GM18511 (cell line): ENCODE measurements around the gene GYS1.

Experiments
- ATAC-seq: cut with Tn5 transposase; IDR thresholded peaks from one replicate; pipeline ENCODE4 v1.9.1; 2021; ENCODE audit warnings: mild to moderate bottlenecking, moderate library complexity; ENCODE audit not compliant: unreplicated experiment

GYS1 gene

DNA sequence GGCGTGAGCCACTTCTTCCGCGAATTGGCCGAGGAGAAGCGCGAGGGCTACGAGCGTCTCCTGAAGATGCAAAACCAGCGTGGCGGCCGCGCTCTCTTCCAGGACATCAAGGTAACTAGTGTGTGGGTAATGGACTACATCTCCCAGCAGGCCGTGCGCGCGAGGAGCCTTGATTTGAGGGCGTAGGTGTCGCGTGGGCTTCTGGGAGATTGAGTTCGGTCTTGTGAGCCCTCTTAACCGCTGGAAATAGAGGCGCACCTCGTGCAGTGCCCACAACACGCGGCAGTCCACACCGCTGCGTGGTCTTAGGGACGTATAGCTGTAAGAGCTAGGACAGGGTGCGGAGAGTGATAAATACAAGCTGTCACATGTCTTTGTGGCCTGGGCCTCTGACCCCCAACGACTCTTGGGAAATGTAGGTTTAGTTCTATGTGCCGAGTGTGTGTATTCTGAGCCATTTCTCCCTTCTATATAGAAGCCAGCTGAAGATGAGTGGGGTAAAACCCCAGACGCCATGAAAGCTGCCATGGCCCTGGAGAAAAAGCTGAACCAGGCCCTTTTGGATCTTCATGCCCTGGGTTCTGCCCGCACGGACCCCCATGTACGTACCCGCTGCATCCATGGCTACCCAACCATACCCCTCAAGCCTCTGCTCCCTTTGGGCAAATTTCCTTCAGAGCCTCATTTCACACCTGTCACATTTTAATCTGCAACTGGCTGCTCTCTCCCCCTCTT, 27.1 kb downstream of the GYS1 start:
- ATAC-seq, result peak; percentile 24

DNA sequence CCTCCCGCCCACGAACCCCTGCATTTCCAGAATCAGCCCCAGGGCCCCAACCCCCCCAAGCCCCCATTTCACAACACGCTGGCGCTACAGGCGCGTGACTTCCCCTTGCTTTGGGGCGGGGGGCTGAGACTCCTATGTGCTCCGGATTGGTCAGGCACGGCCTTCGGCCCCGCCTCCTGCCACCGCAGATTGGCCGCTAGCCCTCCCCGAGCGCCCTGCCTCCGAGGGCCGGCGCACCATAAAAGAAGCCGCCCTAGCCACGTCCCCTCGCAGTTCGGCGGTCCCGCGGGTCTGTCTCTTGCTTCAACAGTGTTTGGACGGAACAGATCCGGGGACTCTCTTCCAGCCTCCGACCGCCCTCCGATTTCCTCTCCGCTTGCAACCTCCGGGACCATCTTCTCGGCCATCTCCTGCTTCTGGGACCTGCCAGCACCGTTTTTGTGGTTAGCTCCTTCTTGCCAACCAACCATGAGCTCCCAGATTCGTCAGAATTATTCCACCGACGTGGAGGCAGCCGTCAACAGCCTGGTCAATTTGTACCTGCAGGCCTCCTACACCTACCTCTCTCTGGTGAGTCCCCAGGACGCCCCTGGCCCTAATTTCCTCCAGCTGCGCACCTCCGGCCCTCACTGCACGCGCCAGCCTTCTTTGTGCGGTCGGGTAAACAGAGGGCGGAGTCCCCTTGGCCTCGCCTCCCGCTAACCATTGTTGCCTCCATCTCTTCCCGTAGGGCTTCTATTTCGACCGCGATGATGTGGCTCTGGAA, 27.9 kb downstream of the GYS1 start, which contains the start of gene FTL:
FTL (plus strand) TSS at position 270 of the 766 bp plus-strand sequence; CDS start at position 469, 199 bp downstream.
- ATAC-seq, result peak; percentile 47

DNA sequence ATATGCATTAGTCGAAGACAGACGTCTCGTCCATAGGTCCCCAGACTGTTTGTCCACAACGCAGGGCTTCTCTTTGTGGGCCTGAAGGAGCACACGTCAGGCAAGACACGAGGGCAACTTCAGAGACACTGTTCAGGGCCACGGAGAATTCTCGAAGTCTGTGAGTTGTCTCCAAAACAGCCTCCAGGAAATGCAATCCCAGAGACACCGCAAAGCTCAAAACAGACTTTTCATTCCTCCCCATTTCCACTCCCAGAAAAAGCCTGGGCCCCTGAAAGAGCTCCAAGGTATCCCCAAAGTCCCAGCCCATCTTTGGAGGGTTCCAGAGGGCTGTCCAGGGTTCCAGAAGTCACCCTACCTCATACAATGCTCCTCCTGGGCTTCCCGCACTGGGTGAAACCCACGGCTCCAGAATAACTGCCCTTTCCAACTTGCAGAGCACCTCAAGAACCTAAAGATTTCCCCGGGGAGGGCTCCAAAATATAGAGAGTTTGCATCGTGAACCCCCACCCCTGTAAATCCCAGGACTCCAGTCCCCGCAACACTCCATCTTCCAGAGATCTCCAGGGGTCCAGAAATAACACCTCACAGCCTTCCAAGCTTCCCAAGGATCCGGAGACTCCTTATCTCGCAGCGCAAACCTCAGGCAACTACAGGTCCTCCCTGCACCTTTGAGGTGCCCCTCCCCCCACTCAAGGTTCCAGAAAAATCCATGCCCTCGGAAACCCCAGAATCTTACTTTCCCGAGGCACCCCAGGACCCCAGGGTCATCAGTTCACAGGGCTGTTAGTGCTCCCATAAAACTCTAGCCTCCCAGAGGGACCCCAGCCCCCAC, 28.7 kb downstream of the GYS1 start:
- ATAC-seq, result no peak

DNA sequence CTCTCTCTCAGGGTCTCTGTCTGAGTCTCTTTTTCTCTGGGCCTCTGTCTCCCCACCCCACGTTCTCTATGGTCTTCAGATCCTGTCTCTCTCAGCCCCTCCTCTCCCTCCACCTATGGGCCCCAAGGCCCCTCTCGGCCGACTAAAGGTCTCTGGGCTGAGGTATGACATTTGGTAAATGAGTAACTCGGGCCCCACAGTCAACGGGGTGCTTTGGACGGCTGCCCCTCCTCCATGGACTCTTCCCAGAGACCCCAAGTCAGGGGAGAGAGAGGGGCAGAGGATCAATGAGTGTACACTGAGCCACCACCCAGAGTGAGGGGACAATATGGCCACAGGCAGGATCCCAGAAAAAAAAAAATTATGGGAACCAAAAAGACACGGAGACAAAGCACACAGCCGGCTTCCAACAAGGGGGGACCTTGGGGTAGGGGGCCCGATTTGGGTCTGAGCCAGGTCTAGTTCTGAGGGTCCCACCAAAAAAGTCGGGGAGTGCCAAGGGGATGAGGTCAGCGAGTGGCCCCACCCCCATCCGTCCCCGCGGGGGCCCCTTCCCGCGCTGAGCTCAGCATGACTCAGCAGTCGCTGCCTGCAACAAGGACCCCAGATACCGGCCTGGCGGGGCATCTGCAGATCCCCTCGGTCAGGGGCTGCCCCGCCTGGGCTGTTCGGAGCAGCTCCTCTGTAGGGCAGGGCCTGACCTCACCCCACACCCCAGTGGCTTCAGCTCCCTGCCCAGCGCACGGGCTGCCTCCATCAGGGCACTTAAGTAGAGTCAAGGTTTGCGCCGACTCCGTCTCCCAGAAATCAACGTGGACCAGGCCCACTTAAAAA, 29.5 kb downstream of the GYS1 start:
- ATAC-seq, result peak; percentile 29

DNA sequence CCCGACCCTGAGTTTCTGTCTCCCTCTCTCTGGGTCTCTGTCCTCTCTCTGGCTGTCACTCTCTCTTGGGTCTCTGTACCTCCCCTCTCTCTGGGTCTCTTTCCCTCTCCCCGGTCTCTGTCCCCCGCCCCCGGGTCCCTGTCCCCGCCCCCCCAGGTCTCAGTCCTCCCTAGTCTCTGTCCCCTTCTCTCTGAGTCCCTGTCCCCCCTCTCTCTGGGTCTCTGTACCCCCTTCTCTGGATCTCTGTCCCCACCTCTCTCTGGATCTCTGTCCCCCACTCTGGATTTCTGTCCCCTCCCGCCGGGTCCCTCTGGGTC, 30.3 kb downstream of the GYS1 start:
- no peak for ATAC-seq

DNA sequence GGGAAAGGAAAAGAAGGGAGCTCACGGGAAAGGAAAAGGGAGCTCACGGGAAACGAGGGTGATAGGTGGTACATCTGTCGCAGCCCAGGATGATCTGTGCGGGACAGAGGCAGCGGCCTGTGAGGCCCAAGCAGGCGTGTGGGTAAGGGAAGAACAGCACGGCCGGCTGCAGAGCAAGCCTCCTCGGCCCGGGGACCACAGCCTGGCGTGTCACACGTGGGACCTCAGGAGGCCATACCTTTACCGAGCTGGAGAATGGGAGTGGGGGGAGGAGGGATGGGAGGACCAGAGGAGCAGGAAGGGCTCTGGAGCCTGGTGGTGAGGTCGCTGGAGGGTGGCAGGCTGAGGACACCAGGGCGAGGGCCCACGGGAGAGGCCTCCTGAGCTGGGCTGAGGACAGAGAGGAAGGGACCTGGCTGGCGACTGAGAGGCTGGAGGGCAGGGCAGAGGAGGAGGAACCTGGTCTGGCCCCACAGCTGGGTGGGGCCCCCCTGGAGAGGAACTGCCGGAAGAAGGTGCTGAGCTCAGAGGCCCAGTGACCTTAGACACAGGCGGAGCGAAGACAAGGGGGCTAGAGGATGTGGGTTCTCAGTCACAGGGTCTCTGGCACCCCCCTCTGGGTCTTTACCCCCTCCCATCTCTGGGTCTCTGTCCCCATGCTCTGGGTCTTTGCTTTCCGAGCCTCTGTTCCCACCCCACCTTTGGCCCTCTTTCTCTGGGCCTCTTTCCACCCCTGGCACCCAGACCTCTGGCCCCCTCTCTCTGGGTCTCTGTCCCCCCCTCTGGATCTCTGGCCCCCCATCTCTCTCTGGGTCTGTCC, 30.9 kb downstream of the GYS1 start:
- ATAC-seq, result peak; percentile 46

DNA sequence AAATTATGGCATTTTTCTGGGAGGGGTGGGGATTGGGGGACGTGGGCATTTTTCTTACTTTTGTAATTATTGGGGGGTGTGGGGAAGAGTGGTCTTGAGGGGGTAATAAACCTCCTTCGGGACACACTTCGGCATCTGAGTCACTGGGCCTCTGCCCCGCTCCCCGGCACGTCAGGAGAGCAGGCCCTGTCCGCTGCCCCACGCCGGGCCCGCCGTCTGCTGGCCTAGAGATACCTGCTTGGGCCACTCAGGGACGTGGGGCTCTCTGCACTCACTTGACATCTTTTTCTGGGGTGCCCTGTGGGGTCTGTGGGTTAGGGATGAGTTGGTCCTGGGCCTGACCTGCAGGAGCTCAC, 31.5 kb downstream of the GYS1 start:
- ATAC-seq, result no peak

DNA sequence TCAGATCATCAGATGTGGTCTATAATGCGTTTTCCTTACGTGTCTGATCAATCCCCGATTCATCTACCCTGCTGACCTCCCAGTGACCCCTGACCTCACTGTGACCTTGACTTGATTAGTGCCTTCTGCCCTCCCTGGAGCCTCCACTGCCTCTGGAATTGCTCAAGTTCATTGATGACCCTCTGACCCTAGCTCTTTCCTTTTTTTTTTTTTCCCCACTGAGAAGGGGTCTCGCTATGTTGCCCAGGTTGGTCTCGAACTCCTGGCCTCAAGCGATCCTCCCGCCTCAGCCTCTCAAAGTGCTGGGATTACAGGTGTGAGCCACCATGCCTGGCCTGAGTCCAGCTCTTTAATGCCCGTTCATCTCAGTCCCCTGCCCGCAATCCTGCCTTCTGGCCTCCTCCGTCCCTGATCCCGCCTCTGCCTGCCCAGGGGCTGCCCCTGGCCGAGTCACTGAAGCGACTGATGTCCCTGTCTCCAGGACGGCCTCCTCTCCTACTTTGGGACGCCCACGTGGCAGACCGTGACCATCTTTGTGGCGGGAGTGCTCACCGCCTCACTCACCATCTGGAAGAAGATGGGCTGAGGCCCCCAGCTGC, 32.0 kb downstream of the GYS1 start:
- no peak for ATAC-seq

DNA sequence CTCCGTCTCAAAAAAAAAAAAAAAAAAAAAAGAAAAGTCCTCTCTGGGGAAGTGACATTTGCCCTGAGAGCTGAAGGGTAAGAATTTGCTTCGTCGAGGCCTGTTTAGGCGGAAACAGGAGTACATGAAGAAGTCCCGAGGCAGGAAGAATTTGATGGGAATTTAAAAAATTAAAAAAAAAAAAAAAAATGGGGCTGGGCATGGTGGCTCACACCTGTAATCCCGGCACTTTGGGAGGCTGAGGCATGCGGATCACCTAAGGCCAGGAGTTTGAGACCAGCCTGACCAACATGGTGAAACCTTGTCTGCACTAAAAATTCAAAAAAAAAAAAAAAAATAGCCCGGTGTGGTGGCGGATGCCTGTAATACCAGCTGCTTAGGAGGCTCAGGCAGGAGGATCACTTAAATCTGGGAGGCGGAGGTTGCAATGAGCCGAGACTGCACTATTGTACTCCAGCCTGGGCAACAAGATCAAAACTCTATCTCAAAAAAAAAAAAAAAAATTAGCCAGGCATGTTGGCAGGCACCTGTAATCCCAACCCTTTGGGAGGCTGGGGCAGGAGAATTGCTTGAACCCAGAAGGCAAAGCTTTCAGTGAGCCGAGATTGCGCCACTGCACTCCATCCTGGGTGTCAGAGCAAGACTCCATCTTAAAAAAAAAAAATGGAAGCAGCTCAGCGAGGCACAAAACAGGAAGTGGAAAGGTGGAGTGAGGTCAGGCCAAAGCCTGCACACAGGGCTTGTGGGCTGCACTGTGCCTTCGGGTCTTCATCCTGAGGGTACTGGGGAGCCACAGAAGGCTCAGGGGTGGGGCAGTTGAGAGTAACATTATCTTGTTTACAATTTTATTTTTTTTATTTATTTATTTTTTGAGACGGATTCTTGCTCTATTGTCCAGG, 33.5 kb downstream of the GYS1 start:
- ATAC-seq, result no peak

DNA sequence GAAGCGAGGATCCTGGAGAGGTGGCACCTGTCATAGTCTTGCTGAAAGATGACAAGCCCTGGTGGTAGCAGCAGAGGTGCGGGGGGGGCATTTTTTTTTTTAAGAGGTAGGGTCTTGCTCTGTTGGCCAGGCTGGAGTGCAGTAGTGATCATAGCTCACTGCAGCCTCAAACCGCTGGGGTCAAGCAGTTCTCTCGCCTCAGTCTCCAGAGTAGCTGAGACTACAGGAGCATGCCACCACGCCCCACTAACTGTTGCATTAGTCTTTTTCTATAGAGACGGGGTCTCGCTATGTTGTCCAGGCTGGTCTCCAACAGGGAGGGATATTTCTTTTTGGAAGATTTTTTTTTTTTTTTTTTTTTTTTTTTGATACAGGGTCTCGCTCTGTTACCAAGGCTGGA, 35.1 kb downstream of the GYS1 start:
- ATAC-seq, result no peak

DNA sequence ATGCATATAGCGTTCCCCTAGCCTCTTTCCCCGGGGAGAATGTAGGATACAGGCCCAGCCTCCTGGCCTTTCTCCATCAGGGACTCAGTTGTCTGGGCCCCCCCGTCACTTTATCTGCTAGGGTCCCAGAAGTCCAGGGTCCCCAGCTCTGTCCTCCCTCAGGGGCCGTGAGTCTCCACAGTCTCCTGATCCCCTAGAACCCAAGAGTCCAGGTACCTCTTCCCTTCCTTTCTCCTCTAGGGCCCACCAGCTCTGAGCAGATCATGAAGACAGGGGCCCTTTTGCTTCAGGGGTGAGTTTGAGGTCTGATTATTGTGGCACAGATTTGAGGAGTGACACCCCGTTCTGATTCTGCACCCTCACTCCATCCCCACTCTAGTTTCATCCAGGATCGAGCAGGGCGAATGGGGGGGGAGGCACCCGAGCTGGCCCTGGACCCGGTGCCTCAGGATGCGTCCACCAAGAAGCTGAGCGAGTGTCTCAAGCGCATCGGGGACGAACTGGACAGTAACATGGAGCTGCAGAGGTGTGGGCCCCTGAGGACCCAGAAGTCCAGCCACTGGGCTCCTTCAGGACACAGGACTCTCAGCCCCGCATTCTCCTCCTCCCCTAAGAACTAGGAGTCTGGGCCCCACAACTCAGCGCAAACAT, 37.7 kb downstream of the GYS1 start:
- no peak for ATAC-seq

DNA sequence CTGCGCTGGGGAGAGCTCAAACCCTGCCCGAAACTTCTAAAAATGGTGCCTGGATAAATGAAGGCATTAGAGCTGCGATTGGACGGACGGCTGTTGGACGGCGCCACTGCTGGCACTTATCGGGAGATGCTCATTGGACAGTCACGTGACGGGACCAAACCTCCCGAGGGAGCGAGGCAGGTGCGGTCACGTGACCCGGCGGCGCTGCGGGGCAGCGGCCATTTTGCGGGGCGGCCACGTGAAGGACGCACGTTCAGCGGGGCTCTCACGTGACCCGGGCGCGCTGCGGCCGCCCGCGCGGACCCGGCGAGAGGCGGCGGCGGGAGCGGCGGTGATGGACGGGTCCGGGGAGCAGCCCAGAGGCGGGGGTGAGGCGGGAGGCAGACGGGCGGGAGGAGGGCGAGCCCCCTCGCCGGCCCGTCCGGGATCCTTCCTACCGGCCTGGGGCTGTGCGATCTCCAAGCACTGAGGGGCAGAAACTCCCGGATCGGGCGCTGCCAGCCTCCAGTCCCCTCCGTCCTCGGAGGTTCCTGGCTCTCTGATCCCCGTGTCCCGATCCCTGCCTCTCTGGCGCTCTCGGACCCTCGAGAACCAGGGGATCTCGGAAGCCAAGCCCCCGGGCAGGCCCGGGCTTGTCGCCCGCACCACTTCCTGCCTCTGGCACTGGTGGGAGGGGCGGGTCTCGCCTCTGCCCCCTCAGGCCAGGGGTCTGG, 38.4 kb downstream of the GYS1 start, which contains the start of gene BAX:
BAX (plus strand) TSS at position 281 of the 713 bp plus-strand sequence; CDS start at position 335, 54 bp downstream.
- peak; percentile 80 for ATAC-seq

DNA sequence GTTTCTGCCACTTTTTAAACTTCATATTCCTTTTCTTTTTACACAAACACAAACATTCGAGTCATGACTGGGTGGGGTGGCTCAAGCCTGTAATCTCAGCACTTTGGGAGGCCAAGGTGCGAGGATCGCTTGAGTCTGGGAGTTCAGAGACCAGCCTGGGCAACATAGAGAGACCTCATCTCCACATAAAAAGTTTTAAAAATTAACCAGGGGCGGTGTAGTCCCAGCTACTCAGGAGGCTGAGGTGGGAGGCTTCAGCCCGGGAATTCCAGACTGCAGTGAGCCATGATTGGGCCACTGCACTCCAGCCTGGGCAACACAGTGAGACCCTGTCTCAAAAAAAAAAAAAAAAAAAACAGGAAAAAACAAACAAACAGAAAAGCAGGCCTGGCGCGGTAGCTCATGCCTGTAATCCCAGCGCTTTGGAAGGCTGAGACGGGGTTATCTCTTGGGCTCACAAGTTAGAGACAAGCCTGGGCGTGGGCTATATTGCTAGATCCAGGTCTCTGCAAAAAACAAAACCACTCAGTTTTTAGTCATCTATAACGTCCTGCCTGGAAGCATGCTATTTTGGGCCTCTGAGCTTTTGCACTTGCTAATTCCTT, 39.0 kb downstream of the GYS1 start:
- ATAC-seq, result no peak

DNA sequence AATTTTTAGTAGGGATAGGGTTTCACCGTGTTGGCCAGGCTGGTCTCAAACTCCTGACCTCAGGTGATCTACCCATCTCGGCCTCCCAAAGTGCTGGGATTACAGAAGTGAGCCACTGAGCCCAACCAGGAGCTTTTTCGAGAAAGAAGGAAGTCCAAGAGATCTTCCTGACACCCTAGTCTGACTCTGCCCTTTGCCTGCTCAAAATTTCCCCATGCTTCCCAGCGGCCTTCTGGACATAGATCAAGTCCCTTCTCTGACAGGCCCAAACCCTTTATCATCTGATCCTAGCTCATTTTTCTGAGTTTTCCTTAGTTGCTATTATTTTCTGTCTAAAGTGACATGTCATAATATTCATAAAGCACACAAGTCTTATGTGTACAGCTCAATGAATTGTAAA, 40.0 kb downstream of the GYS1 start:
- no peak for ATAC-seq

DNA sequence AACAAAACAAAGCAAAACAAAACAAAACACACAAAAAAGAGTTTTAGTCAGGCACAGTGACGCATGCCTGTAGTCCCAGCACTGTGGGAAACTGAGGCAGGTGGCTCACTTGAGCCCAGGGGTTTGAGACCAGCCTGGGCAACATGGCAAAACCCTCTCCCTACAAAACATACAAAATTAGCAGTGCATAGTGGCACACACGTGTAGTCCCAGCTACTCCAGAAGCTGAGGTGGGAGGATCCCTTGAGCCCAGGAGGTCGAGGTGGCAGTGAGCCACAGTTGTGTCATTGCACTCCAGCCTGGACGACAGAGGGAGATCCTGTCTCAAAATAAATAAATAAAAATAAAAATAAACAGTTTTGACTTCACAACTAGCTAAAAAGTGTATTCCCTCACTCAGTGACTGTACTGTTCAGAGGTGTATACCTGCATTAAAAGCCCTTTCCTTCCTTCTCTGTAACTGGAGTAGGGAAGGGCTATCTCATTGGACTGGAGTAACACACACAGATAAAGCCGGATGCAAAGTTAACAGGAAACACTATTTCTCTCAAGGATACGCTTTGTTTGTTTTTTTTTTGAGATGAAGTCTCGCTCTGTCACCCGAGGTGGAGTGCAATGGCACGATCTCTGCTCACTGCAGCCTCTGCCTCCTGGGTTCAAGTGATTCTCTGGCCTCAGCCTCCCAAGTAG, 42.1 kb downstream of the GYS1 start:
- no peak for ATAC-seq

DNA sequence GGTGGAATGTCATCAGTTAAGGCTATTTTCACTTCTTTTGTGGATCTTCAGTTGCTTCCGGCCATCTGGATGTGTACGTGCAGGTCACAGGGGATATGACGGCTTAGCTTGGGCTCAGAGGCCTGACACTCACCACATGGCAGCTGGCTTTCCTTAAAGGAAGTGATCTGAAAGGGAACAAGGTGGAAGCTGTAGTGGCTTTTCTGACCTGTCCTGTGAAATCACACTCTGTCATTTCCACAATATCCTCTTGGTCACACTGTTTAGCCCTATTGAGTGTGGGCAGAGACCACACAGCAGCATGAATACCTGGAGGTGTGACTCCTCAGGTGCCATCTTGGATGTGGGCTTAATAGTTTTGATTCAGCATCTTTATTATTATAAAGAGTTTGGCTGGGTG, 43.0 kb downstream of the GYS1 start:
- ATAC-seq, result no peak

DNA sequence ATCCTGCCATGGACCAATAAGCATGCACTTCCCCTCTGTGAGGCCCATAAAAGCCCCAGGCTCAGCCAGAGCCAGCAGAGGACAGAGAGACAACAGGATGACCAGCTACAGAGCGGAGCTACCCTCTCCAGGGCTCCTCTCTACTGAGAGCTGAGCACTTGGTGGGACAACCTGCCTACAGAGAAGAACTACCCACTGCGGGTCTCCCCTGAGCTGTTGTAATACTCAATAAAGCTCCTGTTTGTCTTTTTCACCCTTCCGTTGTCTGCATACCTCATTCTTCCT, 45.9 kb downstream of the GYS1 start:
- ATAC-seq, result no peak
